Measurements from ENCODE around the gene FAM3B.

- TF ChIP-seq YY1 (IDR thresholded peaks at IDR 0.05; ENCODE audit: insufficient read depth, insufficient read length), result no peak
- TF ChIP-seq ZNF274 (IDR thresholded peaks at IDR 0.05; ENCODE audit: low read depth, low read length), result no peak
- no peak for TF ChIP-seq SUZ12 (IDR thresholded peaks at IDR 0.05; ENCODE audit: extremely low read depth, insufficient read depth, insufficient read length)
Observed at GRCh38 chr21:41337515-41337914, 20.9 kb downstream of the FAM3B start.

Measured in NT2/D1 (cell line).